ENCODE results near the gene LSM14A.
"Not testable (repeated sequence)": the region's sequence is repeated elsewhere in the genome, so short reads cannot be mapped to it uniquely, and the experiment has no call there.

- TF ChIP-seq CTCF, EP300, CEBPB (IDR thresholded peaks at IDR 0.05): not testable (repeated sequence)
Measured at GRCh38 chr19:34216745-34217219, 44.5 kb downstream of the LSM14A start.

All from A549 (cell line).